GM18870 (cell line): ENCODE measurements around the gene TMEM219.
"Not testable (repeated sequence)": the region's sequence is repeated elsewhere in the genome, so short reads cannot be mapped to it uniquely, and the experiment has no call there.

Experiments
- ATAC-seq: cut with Tn5 transposase; IDR thresholded peaks from one replicate; pipeline ENCODE4 v1.9.1; 2021; ENCODE audit warnings: moderate library complexity; ENCODE audit not compliant: unreplicated experiment

Gene TMEM219

DNA sequence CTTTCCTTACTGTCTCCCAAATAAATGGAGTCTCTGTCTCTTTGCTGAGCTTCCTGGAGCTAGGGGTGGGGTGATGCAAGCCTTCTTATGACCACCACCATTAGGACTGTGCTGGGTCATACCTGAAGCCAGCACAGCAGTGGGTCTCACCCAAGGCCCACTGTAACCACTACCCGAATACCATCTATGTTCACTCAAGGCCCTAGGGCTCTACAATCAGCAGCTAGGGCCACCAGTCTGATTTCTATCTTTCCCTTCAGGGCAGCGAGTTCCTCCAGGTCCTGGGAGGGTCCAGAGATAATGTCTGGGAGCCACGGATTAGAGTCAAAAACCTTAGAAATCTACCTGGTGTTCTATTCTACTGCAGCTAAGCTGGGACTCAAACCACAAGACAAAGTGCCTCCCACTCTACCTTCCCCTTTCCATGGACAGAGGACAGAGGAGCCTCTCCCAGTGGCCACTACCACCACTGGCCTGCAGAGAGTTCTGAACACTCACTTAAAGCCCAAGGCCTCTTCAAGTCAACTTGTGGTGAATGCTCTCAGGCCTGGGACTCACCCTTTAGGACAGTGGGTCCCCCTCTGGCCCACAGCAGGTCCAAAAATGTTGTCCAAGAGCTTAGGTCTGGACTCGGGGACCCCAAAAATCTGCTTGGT lies 10.9 kb upstream of the TMEM219 start:
- no peak for ATAC-seq

- ATAC-seq, result no peak
Observed at GRCh38 chr16:29951625-29952365, 10.1 kb upstream of the TMEM219 start.

- ATAC-seq, result no peak
Observed at GRCh38 chr16:29958756-29959155, 3.1 kb upstream of the TMEM219 start.

GRCh38 chr16:29959293-29959692 lies 2.6 kb upstream of the TMEM219 start:
- no peak for ATAC-seq

DNA sequence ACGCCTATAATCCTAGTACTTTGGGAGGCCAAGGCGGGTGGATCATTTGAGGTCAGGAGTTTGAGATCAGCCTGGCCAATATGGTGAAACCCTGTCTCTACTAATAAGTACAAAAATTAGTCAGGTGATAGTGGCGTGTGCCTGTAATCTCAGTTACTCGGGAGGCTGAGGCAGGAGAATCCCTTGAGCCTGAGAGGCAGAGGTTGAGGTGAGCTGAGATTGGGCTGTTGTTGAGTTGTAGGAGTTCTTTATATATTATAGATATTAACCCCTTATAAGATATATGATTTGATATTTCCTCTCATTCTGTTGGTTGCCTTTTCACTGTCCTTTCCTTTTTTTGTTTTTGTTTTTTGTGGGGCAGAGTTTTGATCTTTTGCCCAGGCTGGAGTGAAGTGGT lies 2.1 kb upstream of the TMEM219 start:
- not testable (repeated sequence) for ATAC-seq

DNA sequence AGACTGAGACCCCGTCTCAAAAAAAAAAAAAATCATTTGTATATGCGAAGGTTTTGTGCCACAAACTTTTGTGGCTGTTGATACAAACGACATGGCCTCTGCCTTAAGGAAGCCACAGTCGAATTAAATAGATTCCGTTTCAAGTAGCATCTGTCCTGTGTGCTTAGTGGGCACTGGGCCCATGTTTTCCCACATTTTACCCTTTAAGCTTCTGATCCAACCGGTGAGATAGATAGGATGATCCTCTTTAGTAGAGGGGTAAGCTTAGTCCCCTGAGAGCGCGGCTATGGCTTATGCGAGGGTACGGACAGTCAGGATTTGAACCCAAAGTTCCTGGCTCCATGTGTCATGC lies 776 bp upstream of the TMEM219 start:
- no peak for ATAC-seq

GRCh38 chr16:29962344-29962994 lies 590 bp downstream of the TMEM219 start:
- ATAC-seq, result no peak

DNA sequence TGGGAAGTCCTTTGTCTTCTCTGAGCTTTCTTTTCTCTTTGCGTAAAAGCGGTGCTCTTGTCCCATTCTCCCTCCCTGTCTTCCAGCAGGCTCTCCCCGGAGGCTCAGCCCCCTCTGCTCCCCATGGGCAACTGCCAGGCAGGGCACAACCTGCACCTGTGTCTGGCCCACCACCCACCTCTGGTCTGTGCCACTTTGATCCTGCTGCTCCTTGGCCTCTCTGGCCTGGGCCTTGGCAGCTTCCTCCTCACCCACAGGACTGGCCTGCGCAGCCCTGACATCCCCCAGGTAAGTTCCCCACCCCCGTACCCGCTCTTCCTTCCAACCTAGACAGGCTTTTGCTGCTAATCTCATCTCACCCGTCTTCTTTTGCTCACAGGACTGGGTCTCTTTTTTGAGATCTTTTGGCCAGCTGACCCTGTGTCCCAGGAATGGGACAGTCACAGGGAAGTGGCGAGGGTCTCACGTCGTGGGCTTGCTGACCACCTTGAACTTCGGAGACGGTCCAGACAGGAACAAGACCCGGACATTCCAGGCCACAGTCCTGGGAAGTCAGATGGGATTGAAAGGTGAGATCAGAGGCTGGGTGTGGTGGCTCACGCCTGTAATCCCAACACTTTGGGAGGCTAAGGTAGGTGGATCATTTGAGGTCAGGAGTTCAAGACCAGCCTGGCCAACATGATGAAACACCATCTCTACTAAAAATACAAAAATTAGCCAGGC lies 1.3 kb downstream of the TMEM219 start:
- no peak for ATAC-seq

- ATAC-seq, result no peak
Observed at GRCh38 chr16:29968205-29968604, 6.3 kb downstream of the TMEM219 start.

DNA sequence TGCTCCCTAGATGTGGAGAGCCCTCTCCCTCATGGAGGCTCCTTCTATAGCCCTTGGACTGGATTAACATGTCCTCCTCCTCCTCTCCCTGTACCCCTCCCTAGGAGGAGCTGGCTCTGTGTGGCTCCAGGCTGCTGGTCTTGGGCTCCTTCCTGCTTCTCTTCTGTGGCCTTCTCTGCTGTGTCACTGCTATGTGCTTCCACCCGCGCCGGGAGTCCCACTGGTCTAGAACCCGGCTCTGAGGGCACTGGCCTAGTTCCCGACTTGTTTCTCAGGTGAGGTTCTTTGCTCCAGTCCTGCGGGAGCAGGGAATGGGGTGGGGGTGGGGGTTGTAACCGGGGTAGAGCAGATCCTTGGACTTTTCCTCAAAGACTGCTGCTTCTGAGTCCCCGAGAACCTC lies 9.4 kb downstream of the TMEM219 start:
- ATAC-seq, result no peak

DNA sequence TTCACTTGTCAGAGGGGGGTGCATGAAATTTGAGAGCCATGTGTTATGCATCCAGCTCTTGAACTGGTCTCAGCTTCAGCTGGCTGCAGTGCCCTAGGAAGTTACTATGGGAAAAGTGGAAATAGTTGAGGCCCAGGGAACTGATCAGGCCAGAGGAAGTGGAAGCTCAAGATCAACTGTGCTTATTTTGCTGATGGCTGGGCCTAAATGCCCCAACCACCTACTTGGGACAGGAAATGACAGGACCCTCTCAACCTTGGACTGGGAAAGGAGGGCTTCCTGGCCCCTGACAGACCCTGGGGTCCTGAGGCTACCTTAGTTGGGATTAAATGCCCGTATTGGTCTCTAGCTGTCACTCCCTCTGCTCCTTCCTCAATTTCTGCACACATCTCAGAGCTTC lies 10.6 kb downstream of the TMEM219 start:
- ATAC-seq, result no peak

- ATAC-seq, result no peak
Observed at GRCh38 chr16:29972992-29973383, 11.1 kb downstream of the TMEM219 start.

DNA sequence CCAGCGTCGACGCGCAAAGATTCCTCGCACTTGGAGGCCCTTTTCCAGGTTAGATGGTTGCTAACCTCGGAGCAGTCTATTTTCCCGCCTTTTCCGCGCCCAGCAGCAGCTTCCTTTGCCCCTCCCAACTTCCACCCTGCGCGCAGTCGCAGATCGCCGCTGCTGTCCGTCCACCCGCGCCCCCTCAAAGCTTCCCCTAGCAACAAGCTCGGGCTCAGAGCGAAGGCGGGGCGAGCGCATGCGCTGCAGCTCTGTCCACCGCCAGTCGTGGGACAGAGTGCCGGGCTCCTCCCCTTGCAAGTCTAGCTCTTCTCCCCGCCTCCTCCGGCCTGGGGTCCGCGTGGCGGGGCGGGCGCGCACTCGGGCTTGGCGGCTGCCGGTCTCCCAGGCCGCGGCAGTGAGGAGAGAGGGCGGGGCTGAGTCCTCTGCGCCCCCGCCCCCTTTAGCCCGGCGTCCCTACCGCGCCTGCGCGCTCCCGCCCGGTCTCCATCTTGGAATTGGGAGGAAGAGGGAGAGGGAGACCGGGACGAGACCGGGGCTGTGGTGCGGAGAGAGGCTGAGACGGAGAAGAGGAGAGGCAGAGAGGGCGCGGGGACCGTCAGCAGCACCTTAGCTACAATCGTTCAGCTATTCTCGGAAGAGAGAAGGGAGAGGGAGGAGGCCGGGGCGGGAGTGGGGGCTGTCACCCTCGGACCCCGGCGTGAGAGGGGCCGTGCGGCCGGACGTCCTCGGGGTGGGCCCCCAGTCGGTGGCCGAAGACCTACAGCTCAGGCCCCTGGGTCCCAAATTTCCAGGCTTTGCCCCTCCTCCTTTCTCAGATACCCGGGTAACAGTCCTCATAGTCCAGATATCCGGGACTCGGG lies 11.7 kb downstream of the TMEM219 start, which contains the start of gene TAOK2:
TSS of gene TAOK2 (plus strand) at position 485 of the 863 bp plus-strand sequence. CDS start 3,905 bp downstream, outside the sequence.
- peak; percentile 77 for ATAC-seq

DNA sequence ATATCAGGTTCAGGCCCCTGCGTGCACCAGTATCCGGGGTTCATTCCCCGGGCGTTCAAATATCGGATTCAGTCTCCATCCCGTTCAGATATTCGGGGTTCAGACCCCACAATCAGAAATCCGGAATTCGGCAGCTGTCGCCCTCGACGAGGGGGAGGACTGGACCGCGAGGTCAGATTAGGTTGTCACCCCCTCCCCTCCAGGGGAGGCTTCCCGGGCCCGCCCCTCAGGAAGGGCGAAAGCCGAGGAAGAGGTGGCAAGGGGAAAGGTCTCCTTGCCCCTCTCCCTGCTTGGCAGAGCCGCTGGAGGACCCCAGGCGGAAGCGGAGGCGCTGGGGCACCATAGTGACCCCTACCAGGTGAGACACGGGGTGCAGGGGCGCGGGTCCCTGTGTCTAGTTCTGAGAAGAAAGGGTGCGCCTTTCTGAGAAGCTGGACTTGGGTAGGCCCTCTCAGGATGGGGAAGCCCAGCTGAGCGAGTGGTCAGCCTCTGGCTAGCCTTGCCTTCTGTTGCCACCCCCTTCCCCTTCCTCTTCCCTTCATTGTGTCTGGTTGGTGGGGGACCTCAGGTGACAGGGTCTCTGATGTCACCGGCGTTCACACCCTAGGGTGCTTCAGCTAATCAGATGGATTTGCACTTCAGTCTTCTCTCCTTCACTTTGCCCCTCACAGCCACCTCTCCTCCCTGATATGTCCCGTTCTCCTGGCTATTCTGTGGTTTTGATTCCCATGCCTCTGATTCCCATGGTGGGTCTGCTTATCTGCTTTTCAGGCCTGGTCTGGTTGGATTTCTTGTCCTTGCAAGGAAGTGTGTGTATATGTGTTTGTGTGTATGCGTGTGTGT lies 12.6 kb downstream of the TMEM219 start:
- no peak for ATAC-seq

DNA sequence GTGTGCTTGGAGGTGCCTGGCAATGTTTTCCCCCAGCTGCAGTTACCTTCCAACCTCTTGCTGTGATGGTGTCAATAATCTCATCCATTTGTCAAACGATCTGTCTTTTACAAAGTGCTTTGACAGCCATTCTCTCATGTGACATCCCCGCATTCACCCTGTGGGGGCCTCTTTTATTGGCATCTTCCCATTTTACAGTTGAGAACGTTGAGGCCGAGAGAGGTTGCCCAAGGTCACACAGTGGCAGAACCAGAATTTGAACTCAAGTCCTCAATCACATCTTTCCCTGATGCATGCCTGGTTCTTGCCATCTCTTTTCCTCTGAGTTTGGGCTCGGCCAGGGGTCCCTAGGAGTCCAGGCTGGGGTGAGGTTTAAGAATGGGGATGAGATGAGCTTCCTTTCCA lies 13.3 kb downstream of the TMEM219 start:
- ATAC-seq, result no peak

DNA sequence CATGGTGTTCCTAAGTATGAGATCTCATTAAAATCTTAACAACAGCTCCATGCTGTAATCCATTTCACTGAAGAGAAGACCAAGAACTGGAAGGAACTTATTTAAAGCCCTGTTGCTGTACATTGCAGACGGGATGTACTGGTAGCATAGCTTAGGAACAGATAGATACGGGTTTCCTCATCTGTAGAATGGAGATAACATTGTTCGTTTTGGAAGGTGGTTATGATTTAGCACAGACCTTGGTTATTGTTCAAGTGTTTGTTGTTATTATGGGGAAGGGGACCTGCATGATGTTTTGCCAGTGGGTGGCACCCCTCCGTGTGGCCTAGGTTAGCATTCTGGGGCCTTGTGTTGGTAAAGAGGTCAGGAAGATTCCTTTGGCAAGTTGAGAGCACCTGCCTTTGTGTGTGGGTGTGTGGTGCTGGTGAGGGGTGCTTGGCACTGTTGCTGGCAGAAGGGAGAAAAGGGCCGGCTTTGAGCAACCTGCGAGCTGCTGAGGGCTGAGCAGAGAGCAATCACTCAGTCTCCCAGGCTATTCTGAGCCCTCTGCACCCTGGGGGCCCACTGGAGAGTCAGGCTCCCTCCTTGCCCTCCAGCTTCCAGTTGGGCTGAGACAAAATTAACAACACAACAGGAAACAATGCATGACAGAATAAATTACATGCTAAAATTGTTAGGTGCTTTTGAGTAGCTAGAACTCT lies 14.1 kb downstream of the TMEM219 start:
- no peak for ATAC-seq

DNA sequence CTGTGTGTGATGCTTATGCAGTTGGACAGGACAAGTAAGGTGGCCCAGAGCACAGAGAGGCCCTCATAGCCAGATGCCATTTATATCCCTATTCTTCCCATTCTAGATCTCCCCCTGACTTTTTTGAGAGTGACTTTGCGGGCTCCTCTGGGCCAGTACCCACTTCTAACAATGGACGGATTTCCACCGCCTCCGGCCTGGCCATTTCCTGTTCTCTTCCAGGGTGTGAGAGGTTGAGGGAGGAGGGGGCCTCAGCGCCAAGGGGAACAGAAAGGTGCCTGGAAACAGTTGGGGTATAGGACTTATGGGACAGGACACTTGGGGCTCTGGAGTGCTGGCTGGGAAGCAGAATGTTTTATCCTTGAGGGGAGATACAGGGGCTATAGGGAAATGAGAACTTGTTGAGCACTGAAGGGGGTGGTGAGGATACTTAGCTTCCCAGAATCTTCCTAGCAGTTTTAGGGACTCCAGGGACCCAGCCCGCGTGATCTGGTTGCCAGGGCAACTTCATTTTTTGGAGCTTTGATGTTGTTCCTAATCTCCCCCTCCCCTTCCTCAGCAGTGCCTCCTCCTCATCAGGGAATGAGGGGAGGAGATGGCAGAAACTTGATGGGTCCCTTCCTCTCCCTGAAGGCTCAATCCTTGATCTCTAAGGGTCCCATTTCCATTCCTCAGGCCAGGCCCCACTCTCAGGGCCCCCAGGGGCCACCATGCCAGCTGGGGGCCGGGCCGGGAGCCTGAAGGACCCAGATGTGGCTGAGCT lies 15.4 kb downstream of the TMEM219 start:
- ATAC-seq, result no peak

GRCh38 chr16:29978081-29978480 lies 16.2 kb downstream of the TMEM219 start:
- no peak for ATAC-seq
